HCT116 (cell line): ENCODE results near the gene RNF186. TPM values are rescaled to one million over a fixed set of nuclear protein-coding genes. Genes with fewer than 3 reads are reported as not detected.

ENCODE experiments used
- ATAC-seq: fragments of 200-7000 bp; cut with Tn5 transposase; 2 replicates; pipeline ENCODE4 v1.9.1; 2020; ENCODE audit warnings: mild to moderate bottlenecking, moderate library complexity
- BruUV-seq: library from RNA; stranded (reverse); fragments of 400-500 nt; replicated peaks from 2 replicates; lab custom pipeline; 2021; lab: Mats Ljungman, UMichigan
- CTCF ChIA-PET: fragments of 300-600 bp; sonication (Branson Sonifier 250); formaldehyde crosslinking; loops from one replicate; lab custom pipeline; 2021; ENCODE audit warnings: antibody characterized with exemption; lab: Charles Lee
- POLR2A ChIA-PET: fragments of 300-600, 350-600 bp; sonication (Branson Sonifier 250); formaldehyde crosslinking; loops from one replicate; lab custom pipeline; 2021; ENCODE audit warnings: antibody characterized with exemption; lab: Charles Lee
- RAD21 ChIA-PET, 2 experiments: fragments of 300-600 bp; sonication (Branson Sonifier 250); formaldehyde crosslinking; loops; one replicate each; lab custom pipeline; 2023; ENCODE audit warnings: low total read pairs in 2 of 2; ENCODE audit not compliant: uncharacterized antibody in 2 of 2, unreplicated experiment in 2 of 2, low non-redundant PET in 1 of 2; lab: Charles Lee
- DNase-seq: peaks from one replicate; pipeline ENCODE4 v3.0.0-alpha.2; 2010; ENCODE audit warnings: low read depth, low spot score
- H2AFZ ChIP-seq: fragments of 200-600 bp; shearing (Covaris generic), sonication (generic); 2 replicates; pipeline ENCODE4 v1.6.1; 2017; ENCODE audit warnings: low read depth, mixed run types, mixed read lengths, antibody characterized with exemption, low read length; ENCODE audit not compliant: poor library complexity, severe bottlenecking
- H3K27ac ChIP-seq: 2 replicates; pipeline ENCODE4 v1.5.1; 2012; ENCODE audit warnings: low read depth, low read length
- H3K27me3 ChIP-seq: fragments of 200-600 bp; sonication (generic); 2 replicates; pipeline ENCODE4 v1.6.1; 2016; ENCODE audit warnings: mixed run types, low read length, mixed read lengths; ENCODE audit not compliant: insufficient read depth
- H3K36me3 ChIP-seq, 2 experiments: fragments of 200-500 bp in 1 of 2; fragments of 200-600 bp in 1 of 2; sonication (Bioruptor generic) in 1 of 2; sonication (generic) in 1 of 2; 2 replicates each; pipeline versions ENCODE4 v1.5.1 to v1.6.1; 2014 to 2016; ENCODE audit warnings: low read length in 2 of 2, inconsistent platforms in 1 of 2, mixed read lengths in 1 of 2, mixed run types in 1 of 2; ENCODE audit not compliant: insufficient read depth in 2 of 2, control insufficient read depth in 1 of 2
- H3K4me1 ChIP-seq, 2 experiments: fragments of 200-600 bp in 1 of 2; sonication (generic) in 1 of 2; 2 replicates each; pipeline versions ENCODE4 v1.5.1 to v1.6.1; 2012 to 2017; ENCODE audit warnings: low read length in 2 of 2, inconsistent platforms in 1 of 2, mild to moderate bottlenecking in 1 of 2, mixed read lengths in 1 of 2, mixed run types in 1 of 2, moderate library complexity in 1 of 2; ENCODE audit not compliant: insufficient read depth in 2 of 2, control insufficient read depth in 1 of 2
- H3K4me2 ChIP-seq: fragments of 200-600 bp; sonication (generic); 2 replicates; pipeline ENCODE4 v1.6.1; 2017; ENCODE audit warnings: mixed run types, low read length, mixed read lengths
- H3K4me3 ChIP-seq, 2 experiments: fragments of 200-600 bp in 1 of 2; sonication (generic) in 1 of 2; replicated peaks in 1 of 2; 2 replicates each; pipeline ENCODE4 v1.5.1; 2011 to 2016; ENCODE audit warnings: low read length in 2 of 2, control low read depth in 1 of 2, low read depth in 1 of 2, mild to moderate bottlenecking in 1 of 2, mixed read lengths in 1 of 2, mixed run types in 1 of 2
- H3K79me2 ChIP-seq: fragments of 200-600 bp; sonication (generic); 2 replicates; pipeline ENCODE4 v1.6.1; 2017; ENCODE audit warnings: mild to moderate bottlenecking, mixed run types, low read length, moderate library complexity, mixed read lengths; ENCODE audit not compliant: insufficient read depth
- H3K9ac ChIP-seq: fragments of 200-600 bp; sonication (generic); 2 replicates; pipeline ENCODE4 v1.6.1; 2016; ENCODE audit warnings: low read length, mixed read lengths
- H3K9me2 ChIP-seq: fragments of 200-600 bp; sonication (generic), shearing (Covaris generic); 2 replicates; pipeline ENCODE4 v1.6.1; 2017; ENCODE audit warnings: mixed run types, mild to moderate bottlenecking, moderate library complexity; ENCODE audit not compliant: insufficient read depth
- H3K9me3 ChIP-seq, 2 experiments: fragments of 200-500 bp in 1 of 2; fragments of 200-600 bp in 1 of 2; sonication (Bioruptor generic) in 1 of 2; sonication (generic) in 1 of 2; 2 replicates each; pipeline ENCODE4 v1.6.1; 2014 to 2017; ENCODE audit warnings: low read length in 2 of 2, mixed read lengths in 2 of 2, inconsistent platforms in 1 of 2, low read depth in 1 of 2, mild to moderate bottlenecking in 1 of 2, mixed run types in 1 of 2, moderate library complexity in 1 of 2; ENCODE audit not compliant: control insufficient read depth in 1 of 2, insufficient read depth in 1 of 2
- H4K20me1 ChIP-seq: fragments of 200-600 bp; sonication (generic), shearing (Covaris generic); 2 replicates; pipeline ENCODE4 v1.6.1; 2017; ENCODE audit warnings: mixed run types, mild to moderate bottlenecking, moderate library complexity; ENCODE audit not compliant: insufficient read depth
- CEBPB ChIP-seq: IDR thresholded peaks from 2 replicates; pipeline ENCODE4 v1.6.1; 2012; ENCODE audit warnings: low read depth
- EGR1 ChIP-seq: IDR thresholded peaks from 2 replicates; pipeline ENCODE4 v1.6.1; 2012; ENCODE audit warnings: low read depth
- ELF1 ChIP-seq: IDR thresholded peaks from 2 replicates; pipeline ENCODE4 v1.6.1; 2012; ENCODE audit warnings: low read depth, borderline replicate concordance
- EZH2 ChIP-seq: fragments of 200-600 bp; sonication (generic); IDR thresholded peaks from 2 replicates; pipeline ENCODE4 v1.6.1; 2017; ENCODE audit warnings: antibody characterized with exemption, mixed run types
- EZH2phosphoT487 ChIP-seq: fragments of 200-600 bp; IDR thresholded peaks from 2 replicates; pipeline ENCODE4 v1.6.1; 2018; ENCODE audit warnings: antibody characterized with exemption, borderline replicate concordance
- JUND ChIP-seq: IDR thresholded peaks from 2 replicates; pipeline ENCODE4 v1.6.1; 2012
- POLR2AphosphoS5 ChIP-seq: IDR thresholded peaks from 2 replicates; pipeline ENCODE4 v1.6.1; 2011; ENCODE audit warnings: mild to moderate bottlenecking, low read depth, low read length, moderate library complexity
- RAD21 ChIP-seq: IDR thresholded peaks from 2 replicates; pipeline ENCODE4 v1.6.1; 2012; ENCODE audit warnings: low read depth, mild to moderate bottlenecking
- SP1 ChIP-seq: IDR thresholded peaks from 2 replicates; pipeline ENCODE4 v1.6.1; 2012; ENCODE audit warnings: low read depth
- SRF ChIP-seq: IDR thresholded peaks from 2 replicates; pipeline ENCODE4 v1.6.1; 2012; ENCODE audit warnings: low read depth
- TCF7L2 ChIP-seq: IDR thresholded peaks from 2 replicates; pipeline ENCODE4 v1.7.0; 2011; ENCODE audit warnings: borderline replicate concordance, inconsistent platforms; ENCODE audit not compliant: insufficient read depth, insufficient read length; ENCODE audit errors: extremely low read depth
- ZFX ChIP-seq: fragments of 450-650 bp; IDR thresholded peaks from 2 replicates; pipeline ENCODE4 v1.6.1; 2017
- intact Hi-C: fragments of 100-400 bp; cut with micrococcal nuclease; formaldehyde crosslinking; loops from 2 replicates; pipeline ENCODE4 v1.10.0; 2022
- total RNA-seq: library from RNA; stranded (reverse); gene quantifications from one replicate; pipeline ENCODE4 v1.2.1, GENCODE V29; 2021; ENCODE audit not compliant: unreplicated experiment
- TF ChIP-seq, protein P1 (sequence below), 3 experiments: fragments of 200-600 bp in 1 of 3; sonication (generic) in 1 of 3; IDR thresholded peaks in 2 of 3; conservative IDR thresholded peaks in 1 of 3; 2 replicates each; pipeline ENCODE4 v1.5.1; 2012 to 2017; ENCODE audit warnings: low read depth in 2 of 3, low read length in 2 of 3, antibody characterized with exemption in 1 of 3, borderline replicate concordance in 1 of 3, control low read depth in 1 of 3, mild to moderate bottlenecking in 1 of 3, mixed read lengths in 1 of 3, mixed run types in 1 of 3, moderate library complexity in 1 of 3; ENCODE audit not compliant: insufficient read depth in 1 of 3
- TF ChIP-seq, protein P2 (sequence below): IDR thresholded peaks from 2 replicates; pipeline ENCODE4 v1.6.1; 2012
- TF ChIP-seq, protein P3 (sequence below): IDR thresholded peaks from 2 replicates; pipeline ENCODE4 v1.6.1; 2011; ENCODE audit warnings: mild to moderate bottlenecking, low read length, moderate library complexity; ENCODE audit not compliant: insufficient replicate concordance; ENCODE audit errors: extremely low read depth
- TF ChIP-seq, protein P4 (sequence below): IDR thresholded peaks from 2 replicates; pipeline ENCODE4 v1.6.1; 2012; ENCODE audit warnings: low read depth

RNF186 gene
- total RNA-seq, 1 experiment from 2014 or later, result not detected

DNA sequence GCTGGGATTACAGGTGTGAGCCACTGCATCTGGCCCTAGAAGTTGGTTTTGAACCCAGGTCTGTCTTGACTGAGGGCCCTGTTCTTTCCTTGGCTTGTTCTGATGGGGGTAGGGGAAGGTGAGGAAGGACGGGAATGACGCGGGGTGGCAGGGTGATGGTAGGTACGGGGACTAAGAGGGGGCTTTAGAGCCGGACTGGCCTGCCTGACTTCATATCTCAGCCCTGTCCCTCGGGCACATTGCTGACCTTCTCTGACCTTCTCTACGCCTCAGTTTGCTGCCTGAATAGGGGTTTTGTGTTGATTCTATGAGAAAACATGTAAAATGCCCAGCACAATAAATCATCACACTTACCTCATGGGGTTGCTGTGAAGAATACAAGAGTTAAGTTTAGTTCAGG, 6.7 kb downstream of the RNF186 start (continued):
- TF ChIP-seq, protein P1, sequence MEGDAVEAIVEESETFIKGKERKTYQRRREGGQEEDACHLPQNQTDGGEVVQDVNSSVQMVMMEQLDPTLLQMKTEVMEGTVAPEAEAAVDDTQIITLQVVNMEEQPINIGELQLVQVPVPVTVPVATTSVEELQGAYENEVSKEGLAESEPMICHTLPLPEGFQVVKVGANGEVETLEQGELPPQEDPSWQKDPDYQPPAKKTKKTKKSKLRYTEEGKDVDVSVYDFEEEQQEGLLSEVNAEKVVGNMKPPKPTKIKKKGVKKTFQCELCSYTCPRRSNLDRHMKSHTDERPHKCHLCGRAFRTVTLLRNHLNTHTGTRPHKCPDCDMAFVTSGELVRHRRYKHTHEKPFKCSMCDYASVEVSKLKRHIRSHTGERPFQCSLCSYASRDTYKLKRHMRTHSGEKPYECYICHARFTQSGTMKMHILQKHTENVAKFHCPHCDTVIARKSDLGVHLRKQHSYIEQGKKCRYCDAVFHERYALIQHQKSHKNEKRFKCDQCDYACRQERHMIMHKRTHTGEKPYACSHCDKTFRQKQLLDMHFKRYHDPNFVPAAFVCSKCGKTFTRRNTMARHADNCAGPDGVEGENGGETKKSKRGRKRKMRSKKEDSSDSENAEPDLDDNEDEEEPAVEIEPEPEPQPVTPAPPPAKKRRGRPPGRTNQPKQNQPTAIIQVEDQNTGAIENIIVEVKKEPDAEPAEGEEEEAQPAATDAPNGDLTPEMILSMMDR (IDR thresholded peaks at IDR 0.05 in 2 of 3, conservative IDR thresholded peaks at IDR 0.05 in 1 of 3; ENCODE audit: borderline replicate concordance in 1 of 3, insufficient read depth in 1 of 3, low read depth in 2 of 3, low read length in 2 of 3), result no peak
- TF ChIP-seq SRF, result no peak
- TF ChIP-seq, protein P2, sequence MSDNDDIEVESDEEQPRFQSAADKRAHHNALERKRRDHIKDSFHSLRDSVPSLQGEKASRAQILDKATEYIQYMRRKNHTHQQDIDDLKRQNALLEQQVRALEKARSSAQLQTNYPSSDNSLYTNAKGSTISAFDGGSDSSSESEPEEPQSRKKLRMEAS, result no peak
- TF ChIP-seq SP1, result no peak
- TF ChIP-seq ZFX, result no peak
- TF ChIP-seq, protein P3, sequence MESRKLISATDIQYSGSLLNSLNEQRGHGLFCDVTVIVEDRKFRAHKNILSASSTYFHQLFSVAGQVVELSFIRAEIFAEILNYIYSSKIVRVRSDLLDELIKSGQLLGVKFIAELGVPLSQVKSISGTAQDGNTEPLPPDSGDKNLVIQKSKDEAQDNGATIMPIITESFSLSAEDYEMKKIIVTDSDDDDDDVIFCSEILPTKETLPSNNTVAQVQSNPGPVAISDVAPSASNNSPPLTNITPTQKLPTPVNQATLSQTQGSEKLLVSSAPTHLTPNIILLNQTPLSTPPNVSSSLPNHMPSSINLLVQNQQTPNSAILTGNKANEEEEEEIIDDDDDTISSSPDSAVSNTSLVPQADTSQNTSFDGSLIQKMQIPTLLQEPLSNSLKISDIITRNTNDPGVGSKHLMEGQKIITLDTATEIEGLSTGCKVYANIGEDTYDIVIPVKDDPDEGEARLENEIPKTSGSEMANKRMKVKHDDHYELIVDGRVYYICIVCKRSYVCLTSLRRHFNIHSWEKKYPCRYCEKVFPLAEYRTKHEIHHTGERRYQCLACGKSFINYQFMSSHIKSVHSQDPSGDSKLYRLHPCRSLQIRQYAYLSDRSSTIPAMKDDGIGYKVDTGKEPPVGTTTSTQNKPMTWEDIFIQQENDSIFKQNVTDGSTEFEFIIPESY, result no peak
- no peak for TF ChIP-seq CEBPB
- TF ChIP-seq RAD21, result no peak

DNA sequence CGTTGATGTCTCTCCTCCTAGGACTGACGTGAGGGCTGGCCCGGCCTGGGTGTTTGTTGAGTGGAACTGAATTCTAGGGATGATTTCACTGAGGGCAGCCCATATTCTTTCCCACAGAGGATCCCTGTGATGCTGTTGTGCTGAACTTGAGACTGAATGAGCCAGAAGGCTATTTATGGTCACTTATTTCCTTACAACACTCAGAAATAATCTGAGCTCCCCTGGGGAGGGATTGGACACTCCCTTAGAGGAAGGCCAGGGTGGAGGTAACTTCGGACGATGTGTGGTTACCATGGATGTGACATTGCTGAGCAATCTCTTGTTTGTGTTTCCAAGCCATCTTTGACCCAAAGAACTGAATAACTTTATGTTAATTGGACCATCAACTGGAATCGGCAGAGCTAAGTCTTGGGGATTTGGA, 10.2 kb downstream of the RNF186 start:
- ChIA-PET POLR2A (no interaction called here), RAD21 (no interaction called here), CTCF (no interaction called here)
- Histone ChIP-seq H3K9me2 (no peaks in the 10 kb centered on the region), H3K36me3 (no peaks in the 10 kb centered on the region), H3K4me3 (no peak overlapping the region), H3K9me3 (no peaks in the 10 kb centered on the region), H3K79me2 (no peaks in the 10 kb centered on the region), H3K9ac (no peak overlapping the region), H3K27ac (no peak overlapping the region), H4K20me1 (no peaks in the 10 kb centered on the region), H3K27me3 (no peaks in the 10 kb centered on the region), H2AFZ (no peak overlapping the region), H3K4me1 (peaks cover 10 to 14% of the 10 kb centered on the region in 2 experiments; a peak in 3 of 4 replicates), H3K4me2 (no peak overlapping the region)
- no TSS peak for BruUV-seq
- intact Hi-C loops, result no loop called here
- ATAC-seq (no peak), DNase-seq (no peak)
- TF ChIP-seq, protein P4, sequence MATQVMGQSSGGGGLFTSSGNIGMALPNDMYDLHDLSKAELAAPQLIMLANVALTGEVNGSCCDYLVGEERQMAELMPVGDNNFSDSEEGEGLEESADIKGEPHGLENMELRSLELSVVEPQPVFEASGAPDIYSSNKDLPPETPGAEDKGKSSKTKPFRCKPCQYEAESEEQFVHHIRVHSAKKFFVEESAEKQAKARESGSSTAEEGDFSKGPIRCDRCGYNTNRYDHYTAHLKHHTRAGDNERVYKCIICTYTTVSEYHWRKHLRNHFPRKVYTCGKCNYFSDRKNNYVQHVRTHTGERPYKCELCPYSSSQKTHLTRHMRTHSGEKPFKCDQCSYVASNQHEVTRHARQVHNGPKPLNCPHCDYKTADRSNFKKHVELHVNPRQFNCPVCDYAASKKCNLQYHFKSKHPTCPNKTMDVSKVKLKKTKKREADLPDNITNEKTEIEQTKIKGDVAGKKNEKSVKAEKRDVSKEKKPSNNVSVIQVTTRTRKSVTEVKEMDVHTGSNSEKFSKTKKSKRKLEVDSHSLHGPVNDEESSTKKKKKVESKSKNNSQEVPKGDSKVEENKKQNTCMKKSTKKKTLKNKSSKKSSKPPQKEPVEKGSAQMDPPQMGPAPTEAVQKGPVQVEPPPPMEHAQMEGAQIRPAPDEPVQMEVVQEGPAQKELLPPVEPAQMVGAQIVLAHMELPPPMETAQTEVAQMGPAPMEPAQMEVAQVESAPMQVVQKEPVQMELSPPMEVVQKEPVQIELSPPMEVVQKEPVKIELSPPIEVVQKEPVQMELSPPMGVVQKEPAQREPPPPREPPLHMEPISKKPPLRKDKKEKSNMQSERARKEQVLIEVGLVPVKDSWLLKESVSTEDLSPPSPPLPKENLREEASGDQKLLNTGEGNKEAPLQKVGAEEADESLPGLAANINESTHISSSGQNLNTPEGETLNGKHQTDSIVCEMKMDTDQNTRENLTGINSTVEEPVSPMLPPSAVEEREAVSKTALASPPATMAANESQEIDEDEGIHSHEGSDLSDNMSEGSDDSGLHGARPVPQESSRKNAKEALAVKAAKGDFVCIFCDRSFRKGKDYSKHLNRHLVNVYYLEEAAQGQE, result no peak
- TF ChIP-seq EZH2 (no peak), TCF7L2 (no peak), JUND (no peak), EZH2phosphoT487 (no peak), CEBPB (no peak), EGR1 (no peak), ELF1 (no peak), SRF (no peak), POLR2AphosphoS5 (no peak)
- TF ChIP-seq, protein P3, result no peak
